ELF-1 (cell line): ENCODE results near the gene C11orf98.
"Not testable (repeated sequence)": the region's sequence is repeated elsewhere in the genome, so short reads cannot be mapped to it uniquely, and the experiment has no call there.

Experiments
- DNase-seq: peaks from one replicate; pipeline ENCODE4 v3.0.0-alpha.2; 2016; ENCODE audit warnings: low read depth, low spot score

C11orf98 gene

GRCh38 chr11:62682518-62682917 lies 17.5 kb upstream of the C11orf98 start:
- DNase-seq: no peak

- peak; percentile 57 for DNase-seq
Observed at GRCh38 chr11:62680825-62681240, 15.8 kb upstream of the C11orf98 start.

DNA sequence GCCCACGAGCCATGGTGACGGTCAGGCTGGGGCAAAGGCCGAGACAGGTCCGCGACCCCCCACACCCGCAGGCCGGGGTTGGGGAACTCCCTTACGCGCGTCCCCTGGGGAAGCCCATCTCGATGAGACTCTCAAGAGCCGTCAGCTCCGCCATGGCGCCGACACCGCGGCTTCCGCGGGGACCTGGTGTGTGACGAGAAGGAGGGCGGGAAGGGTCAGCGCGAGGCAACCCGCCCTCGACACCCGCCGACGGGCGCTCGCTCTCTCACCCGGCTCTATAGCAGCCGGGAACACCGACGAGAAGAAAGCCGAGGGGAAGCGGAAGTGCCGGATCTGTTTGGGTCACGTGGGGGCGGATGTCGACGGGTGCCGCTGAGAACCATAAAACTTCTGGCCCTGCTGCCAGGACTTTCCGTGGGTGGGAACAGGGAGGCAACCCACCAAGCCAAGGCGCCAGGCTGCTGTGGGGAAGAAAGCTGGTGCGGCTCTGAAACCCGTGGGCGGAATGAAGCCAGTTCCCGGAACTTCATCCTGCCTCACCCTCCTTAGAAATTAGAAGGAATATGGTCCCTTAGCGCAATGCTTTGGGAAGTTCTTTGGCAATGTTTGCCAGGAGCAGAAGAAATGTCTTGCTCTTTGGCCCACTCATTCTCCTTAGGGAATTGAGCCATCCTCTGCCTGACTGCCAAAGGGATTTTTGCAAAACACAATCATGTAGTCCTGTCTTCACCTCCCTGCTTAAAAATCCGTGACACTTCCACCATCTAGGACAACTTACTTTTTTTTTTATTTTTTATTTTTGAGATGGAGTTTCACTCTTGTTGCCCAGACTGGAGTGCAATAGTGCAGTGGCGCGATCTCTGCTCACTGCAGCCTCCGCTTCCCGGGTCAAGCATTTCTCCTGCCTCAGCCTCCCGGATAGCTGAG lies 14.0 kb upstream of the C11orf98 start, which contains the start of gene UBXN1:
TSS of gene UBXN1 (minus strand) at position 304 of the 927 bp plus-strand sequence. CDS start at position 154, 150 bp downstream.
- DNase-seq: peak; percentile 89

- DNase-seq: no peak
Observed at GRCh38 chr11:62678433-62678769, 13.4 kb upstream of the C11orf98 start.

GRCh38 chr11:62677714-62678113 lies 12.7 kb upstream of the C11orf98 start:
- no peak for DNase-seq

DNA sequence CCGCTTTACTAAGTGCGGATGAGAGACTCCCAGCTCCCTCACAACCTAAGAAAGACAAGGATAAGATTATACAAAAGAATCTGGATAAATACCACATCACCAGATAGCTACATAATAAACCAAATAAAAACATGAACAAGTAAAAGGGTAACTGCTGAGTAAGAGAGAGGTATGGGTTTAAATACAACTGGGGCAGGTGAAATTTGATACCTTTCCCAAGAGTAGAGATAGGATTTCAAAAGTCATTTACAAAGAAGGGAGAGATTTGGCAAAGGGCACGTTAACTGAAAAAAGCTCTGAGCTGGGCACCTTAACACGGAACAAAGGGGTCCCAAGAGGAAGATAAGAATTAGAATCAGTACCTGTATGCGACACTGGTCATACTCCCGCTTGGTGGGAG lies 12.1 kb upstream of the C11orf98 start:
- no peak for DNase-seq

DNA sequence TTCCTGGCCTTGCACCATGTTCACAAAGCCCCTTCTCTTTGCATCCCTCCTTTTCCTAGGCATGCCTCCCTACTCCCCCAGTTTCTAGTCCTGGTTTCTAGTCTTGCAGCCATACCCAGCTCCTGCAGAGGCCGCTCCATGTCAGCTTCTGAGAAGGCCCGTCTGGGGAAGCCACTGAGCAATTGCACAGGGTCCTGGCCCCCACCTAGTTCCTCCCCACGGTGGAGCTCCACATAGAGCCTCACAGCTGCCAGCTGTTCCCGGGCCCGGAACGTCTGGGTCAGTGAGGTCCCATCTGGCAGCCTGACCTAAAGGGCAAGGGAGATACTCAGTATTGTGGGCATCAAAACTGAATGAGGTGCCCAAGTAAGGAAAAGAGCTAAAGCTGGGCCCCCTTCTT lies 11.7 kb upstream of the C11orf98 start:
- no peak for DNase-seq

- not testable (repeated sequence) for DNase-seq
Observed at GRCh38 chr11:62675415-62675814, 10.4 kb upstream of the C11orf98 start.

- no peak for DNase-seq
Observed at GRCh38 chr11:62673196-62673525, 8.2 kb upstream of the C11orf98 start.

DNA sequence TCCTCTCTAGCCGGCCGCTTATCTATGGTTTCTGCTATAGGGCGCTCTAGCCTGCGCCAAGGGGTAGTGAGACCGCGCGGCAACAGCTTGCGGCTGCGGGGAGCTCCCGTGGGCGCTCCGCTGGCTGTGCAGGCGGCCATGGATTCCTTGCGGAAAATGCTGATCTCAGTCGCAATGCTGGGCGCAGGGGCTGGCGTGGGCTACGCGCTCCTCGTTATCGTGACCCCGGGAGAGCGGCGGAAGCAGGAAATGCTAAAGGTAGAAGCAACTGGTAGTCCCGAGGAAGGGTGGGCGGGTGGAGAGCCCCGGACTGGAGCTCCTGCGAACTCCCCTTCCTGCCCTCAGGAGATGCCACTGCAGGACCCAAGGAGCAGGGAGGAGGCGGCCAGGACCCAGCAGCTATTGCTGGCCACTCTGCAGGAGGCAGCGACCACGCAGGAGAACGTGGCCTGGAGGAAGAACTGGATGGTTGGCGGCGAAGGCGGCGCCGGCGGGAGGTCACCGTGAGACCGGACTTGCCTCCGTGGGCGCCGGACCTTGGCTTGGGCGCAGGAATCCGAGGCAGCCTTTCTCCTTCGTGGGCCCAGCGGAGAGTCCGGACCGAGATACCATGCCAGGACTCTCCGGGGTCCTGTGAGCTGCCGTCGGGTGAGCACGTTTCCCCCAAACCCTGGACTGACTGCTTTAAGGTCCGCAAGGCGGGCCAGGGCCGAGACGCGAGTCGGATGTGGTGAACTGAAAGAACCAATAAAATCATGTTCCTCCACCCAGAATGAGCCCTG lies 6.8 kb upstream of the C11orf98 start, which contains the start of the genes LBHD1 and UQCC3:
TSS of gene LBHD1 (minus strand) at position 660 of the 782 bp plus-strand sequence. CDS start 2,236 bp downstream, outside the sequence.
TSS of gene UQCC3 (plus strand) at position 66 of the 782 bp plus-strand sequence. CDS start at position 139, 73 bp downstream.
- peak; percentile 89 for DNase-seq

GRCh38 chr11:62671236-62671607 lies 6.2 kb upstream of the C11orf98 start:
- DNase-seq: no peak

- peak; percentile 35 for DNase-seq
Observed at GRCh38 chr11:62669420-62670161, 4.6 kb upstream of the C11orf98 start.

DNA sequence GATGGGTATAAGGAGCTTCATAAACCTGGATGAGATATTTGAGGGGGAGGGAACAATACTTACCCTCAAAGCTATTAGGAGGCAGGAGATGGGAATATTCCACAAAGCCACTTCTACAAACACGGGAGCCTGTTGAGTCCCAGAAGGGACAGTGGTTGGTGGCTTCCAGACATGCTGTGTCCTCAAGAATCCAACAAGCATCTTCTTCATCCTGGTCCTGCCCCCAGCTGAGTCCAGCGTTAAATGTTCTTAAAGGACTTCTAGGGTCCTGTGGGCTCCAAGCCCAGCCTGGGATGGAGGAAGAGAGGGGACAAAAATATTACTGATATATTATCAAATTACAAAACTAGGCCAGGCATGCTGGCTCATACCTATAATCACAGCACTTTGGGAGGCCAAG lies 2.5 kb upstream of the C11orf98 start:
- no peak for DNase-seq

DNA sequence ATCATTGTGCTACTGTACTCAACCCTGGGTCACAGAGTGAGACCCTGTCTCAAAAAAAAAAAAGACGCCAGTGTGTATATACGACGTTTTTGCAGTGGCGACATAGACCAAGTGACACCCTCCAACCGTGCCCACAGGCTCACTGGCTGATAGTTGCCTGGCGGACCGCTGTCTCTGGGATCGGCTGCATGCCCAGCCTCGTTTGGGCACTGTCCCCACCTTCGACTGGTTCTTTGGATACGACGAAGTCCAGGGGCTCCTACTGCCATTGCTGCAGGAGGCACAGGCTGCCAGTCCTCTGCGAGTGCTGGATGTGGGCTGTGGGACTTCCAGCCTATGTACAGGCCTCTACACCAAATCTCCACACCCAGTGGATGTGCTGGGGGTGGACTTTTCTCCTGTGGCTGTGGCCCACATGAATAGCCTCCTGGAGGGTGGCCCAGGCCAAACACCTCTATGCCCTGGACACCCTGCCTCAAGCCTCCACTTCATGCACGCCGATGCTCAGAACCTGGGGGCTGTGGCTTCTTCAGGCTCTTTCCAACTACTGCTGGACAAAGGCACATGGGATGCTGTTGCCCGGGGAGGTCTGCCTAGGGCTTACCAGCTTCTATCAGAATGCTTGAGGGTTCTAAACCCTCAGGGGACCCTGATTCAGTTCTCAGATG lies 1.4 kb upstream of the C11orf98 start:
- DNase-seq: peak; percentile 27

DNA sequence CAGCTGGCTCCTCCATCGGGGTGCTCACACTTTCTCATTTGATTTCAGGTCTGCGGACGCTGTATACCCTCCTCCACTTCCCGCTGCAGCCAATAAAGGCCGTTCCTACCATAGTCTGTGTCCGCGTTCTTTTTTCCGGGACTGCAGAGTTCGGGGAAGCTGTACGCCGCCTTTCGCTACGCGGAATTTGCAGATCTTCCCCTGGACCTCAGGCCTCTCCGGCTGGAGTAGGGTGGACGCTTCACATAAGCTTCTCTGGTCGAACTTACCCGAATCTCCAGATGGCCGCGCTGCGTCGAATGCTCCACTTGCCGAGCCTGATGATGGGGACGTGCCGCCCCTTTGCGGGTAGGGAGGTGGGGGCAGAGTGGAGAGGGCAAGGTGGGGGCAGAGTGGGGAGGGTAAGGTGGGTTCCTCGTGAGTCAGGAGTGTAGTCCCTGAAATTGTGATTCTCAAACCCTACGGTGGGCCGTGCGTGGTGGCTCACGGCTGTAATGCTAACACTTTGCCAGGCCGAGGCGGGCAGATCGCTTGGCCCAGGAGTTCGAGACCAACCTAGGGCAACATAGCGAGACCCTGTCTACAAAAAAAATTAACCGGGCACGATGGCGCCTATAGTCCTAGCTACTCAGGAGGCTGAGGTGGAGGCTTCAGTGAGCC lies 719 bp upstream of the C11orf98 start:
- DNase-seq: no peak

DNA sequence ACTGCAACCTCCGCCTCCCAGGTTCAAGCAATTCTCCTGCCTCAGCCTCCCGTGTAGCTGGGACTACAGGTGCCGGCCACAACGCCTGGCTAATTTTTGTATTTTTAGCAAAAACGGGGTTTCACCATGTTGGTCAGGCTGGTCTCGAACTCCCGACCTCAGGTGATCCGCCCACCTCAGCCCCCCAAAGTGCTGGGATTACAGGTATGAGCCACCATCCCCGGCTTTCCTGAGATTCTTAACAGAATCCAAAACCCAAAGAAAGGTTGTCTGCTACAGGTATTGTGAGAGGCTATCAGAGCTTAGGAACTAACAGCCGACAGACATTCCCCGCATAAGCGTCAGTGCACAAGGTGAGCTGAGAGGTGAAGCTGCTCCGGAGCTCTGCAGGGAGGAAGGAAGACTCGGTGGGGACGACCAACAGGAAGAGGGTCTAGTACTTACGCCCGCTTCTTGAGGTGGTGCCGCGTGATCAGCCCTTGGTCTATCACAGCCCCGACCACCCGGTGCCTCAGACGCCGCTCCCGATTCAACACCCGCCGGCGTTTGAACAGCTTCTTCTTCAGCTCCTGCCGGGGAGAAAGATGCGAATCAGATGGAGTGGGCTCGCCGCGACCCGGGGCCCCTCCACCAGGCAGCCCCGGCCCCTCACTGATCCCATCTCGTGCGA lies 470 bp downstream of the C11orf98 start:
- DNase-seq: peak; percentile 89

- no peak for DNase-seq
Observed at GRCh38 chr11:62656796-62657429, 8.1 kb downstream of the C11orf98 start.

DNA sequence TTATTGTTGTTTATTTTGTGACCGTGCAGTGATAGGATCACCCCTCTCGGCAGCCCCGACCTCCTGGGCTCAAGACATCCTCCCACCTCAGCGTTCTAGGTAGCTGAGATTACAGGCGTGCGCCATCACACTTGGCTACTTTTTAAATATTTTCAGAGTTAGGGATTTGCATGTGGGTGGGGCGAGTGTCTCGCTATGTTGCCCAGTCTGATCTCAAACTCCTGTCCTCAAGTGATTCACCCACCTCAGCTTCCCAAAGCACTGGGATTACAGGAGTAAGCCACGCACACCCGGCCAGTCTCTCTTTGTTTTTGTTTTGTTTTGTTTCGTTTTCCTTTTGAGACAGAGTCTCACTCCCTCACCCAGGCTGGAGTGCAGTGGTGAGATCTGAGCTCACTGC lies 10.7 kb downstream of the C11orf98 start:
- DNase-seq: no peak

- no peak for DNase-seq
Observed at GRCh38 chr11:62652161-62653006, 12.6 kb downstream of the C11orf98 start.
